Measurements from ENCODE around the gene PPP3CA.
A peak's percentile ranks its signal among the peaks of the same experiment; 100 is the strongest.

The PPP3CA gene

GRCh38 chr4:101347267-101347556 is at the start of gene PPP3CA:
Gene PPP3CA, minus strand, starts transcription at chr4:101347526.
- peak in 1 of 42 donors; percentile 85 for DNase-seq
- intact Hi-C loops (cut with DNase I) = loop anchor here (5.0 to 10.0 kb wide), 2 partner anchors 155 to 182 kb away; no protein-coding TSS in a partner anchor

- intact Hi-C loops (cut with DNase I) = no loop called here
- peak in 2 of 42 donors; percentile 13 to 59 for DNase-seq
Observed at GRCh38 chr4:101393256-101393655, 45.9 kb upstream of the PPP3CA start.

GRCh38 chr4:101370663-101371210 is 23.4 kb upstream of the PPP3CA start:
- intact Hi-C loops (cut with DNase I) = no loop called here
- no peak for DNase-seq

GRCh38 chr4:101367201-101367600 is 19.9 kb upstream of the PPP3CA start:
- no peak for DNase-seq
- intact Hi-C loops (cut with DNase I) = no loop called here

DNA sequence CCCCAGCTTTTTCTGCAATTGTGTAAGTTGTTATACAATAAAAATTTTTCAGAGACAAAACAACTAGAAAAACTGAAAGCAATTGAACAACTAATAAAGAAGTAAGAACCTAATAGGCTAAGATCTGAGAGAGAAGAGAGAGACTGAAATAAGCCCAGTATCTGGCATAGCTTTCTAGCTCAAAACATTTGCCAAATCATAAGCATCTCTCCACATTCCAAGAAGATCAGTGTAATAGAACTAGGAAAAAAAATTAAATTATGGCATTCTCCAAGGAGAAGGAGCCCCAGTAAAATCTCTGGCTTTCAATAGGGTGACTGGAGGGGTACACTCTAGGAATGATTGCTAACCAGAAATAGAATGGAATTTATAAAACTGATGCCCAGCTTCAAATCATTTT is 19.0 kb upstream of the PPP3CA start:
- DNase-seq = no peak
- intact Hi-C loops (cut with DNase I) = no loop called here

GRCh38 chr4:101357751-101358150 is 10.4 kb upstream of the PPP3CA start:
- intact Hi-C loops (cut with DNase I) = no loop called here

GRCh38 chr4:101356928-101357327 is 9.6 kb upstream of the PPP3CA start:
- intact Hi-C loops (cut with DNase I) = no loop called here
- DNase-seq = no peak

More at GRCh38 chr4:101357751-101358150, 10.4 kb upstream of the PPP3CA start:
- DNase-seq = no peak

DNA sequence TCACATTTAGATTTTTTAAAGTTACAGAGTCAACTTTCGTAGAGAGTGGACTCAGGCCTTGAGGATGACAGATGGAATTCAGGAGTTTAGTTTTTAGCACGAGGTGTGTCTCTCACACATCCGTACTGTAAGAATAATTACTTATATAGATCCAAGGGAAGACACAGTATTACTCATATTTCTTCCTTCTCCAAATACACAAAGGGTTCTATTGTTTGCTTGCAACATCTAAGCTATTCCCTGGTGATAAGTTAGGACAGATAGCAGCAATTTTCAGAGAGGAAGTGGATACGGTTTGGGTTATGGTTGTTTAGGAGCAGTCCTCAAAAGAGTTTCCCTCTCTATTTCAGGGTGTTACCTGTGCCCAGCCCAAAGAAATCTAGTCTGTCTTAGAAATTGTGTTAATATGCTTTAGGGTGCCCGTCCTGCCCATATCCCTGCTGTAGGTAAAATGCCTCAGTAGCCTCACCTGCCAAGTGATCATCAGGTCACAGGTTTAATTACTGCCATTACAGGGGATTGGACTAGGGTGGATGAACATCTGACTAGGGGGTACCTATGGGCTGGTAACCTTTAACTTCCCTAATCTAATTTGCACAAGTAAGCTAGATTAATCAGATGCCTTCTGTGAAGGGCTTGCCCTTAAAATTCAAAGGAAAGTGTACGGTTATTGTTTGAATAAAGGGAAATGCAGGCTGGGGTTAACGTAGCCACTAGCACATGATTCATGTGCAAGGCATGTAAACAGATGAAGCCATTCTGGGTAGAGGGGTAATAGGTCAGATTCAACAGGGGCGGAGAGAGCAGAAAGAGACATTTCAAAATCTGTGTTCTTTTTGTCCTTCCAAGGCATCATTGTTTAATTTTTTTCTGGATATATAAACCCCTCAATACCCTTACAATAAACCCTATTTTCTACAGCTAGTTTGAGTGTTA is 8.7 kb upstream of the PPP3CA start:
- DNase-seq = no peak
- intact Hi-C loops (cut with DNase I) = no loop called here

DNA sequence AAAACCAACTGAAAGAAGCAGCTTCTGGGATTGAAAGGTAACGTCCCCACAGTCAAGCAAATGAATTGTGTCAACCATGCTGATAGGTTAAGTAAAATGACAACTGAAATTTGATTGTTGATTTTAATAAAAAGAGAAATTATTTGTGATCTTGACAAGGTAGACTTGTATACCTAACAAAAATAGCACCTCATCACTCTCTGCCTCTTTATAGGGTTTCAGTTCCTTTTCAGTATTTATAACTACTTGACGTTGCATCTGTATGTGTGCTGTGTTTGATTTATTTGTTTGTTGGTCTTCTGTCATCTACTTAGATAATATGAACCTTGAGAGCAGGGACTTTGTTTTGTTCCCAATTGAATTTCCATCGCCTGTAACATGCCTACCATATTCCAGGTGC is 7.9 kb upstream of the PPP3CA start:
- DNase-seq = no peak
- intact Hi-C loops (cut with DNase I) = no loop called here

GRCh38 chr4:101349801-101350064 is 2.4 kb upstream of the PPP3CA start:
- intact Hi-C loops (cut with DNase I) = loop anchor here (5.0 to 10.0 kb wide), 2 partner anchors 157 to 185 kb away; no protein-coding TSS in a partner anchor

DNA sequence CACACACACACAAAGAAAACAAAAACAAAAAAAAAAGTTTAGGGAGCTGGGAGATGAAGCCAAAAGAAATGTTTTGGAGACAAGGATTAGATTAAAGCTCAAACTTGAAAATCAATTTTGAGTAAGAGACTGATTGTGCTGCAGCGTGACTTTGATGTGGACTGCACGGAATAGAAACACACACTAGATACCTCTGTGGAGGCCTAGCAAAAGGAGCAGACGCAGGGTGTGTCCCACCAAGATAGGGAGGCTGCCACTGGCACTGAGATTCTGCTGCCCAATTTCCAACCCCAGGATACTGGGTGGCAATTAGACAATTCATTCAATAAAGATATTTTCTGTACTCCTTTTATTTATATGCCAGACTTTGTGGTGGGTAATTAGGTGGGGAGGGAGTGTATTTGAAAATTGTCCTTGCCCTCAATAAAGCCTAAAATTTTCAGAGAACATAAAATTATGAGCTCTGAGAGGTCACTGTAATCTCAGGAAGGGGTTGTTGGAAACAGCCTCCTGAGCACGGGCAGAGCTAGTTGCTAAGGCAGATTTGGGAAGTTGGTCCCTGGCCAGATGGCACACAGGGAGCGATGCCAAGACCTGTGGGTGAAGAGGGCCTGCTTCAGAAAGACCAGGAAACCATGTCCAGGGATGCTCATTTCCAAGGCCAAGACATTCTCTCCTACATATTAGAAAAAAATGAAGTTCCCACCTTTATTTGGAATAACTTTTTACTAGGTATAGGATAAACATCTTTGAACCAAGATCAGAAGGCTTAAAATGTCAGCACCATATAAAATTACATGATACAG is 1.9 kb upstream of the PPP3CA start:
- intact Hi-C loops (cut with DNase I) = loop anchor here (5.0 to 10.0 kb wide), 2 partner anchors 157 to 184 kb away; no protein-coding TSS in a partner anchor
- peak in 36 of 42 donors; percentile 8 to 68 (median 36) for DNase-seq

More at GRCh38 chr4:101349801-101350064, 2.4 kb upstream of the PPP3CA start:
- no peak for DNase-seq

GRCh38 chr4:101348367-101348827 is 1.1 kb upstream of the PPP3CA start:
- intact Hi-C loops (cut with DNase I) = loop anchor here (5.0 to 10.0 kb wide), 2 partner anchors 156 to 184 kb away; no protein-coding TSS in a partner anchor
- DNase-seq = peak in 8 of 42 donors; percentile 4 to 71 (median 52)

DNA sequence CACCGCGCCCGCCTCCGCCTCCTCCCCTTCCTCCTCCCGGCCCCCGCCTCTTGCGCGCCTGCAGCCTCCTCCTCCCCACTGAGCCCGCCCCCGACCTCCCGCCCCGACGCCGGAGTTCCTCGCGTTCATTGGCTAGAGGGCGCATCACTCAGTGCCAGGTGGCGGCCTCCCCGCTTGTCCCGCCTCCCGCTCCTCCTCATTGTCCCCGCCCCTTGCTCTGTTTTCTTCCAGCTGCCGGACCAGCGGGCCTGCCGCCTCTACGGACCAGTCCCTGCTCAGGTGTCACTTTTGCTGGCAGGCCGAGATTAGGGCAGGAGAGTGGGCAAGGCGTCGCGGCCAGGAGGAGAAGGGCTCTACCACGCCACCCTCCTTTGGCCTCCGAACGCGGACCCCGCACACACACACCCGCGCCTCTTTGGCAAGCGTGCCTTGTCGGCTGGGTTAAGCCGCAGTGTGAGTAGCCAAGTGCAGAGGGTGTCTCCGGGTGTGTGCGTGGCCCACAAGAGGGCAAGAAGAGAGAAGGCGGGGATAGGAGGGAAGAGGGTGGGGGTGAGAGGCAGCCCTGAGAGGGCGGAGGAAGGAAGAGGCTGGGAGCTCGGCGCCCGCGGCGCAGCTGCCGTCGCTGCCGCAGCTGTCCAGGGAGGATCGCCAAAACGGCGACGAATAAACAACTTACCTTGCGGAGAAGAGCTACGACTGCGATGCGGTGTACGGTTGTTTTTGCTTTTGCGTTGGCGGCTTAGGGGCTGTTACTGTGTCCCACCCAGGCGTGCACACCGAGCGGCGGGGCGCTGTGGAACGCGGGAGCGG is 436 bp upstream of the PPP3CA start:
- intact Hi-C loops (cut with DNase I) = loop anchor here (5.0 to 10.0 kb wide), 2 partner anchors 155 to 183 kb away; no protein-coding TSS in a partner anchor
- peak; percentile 98 to 100 (median 100) for DNase-seq

DNA sequence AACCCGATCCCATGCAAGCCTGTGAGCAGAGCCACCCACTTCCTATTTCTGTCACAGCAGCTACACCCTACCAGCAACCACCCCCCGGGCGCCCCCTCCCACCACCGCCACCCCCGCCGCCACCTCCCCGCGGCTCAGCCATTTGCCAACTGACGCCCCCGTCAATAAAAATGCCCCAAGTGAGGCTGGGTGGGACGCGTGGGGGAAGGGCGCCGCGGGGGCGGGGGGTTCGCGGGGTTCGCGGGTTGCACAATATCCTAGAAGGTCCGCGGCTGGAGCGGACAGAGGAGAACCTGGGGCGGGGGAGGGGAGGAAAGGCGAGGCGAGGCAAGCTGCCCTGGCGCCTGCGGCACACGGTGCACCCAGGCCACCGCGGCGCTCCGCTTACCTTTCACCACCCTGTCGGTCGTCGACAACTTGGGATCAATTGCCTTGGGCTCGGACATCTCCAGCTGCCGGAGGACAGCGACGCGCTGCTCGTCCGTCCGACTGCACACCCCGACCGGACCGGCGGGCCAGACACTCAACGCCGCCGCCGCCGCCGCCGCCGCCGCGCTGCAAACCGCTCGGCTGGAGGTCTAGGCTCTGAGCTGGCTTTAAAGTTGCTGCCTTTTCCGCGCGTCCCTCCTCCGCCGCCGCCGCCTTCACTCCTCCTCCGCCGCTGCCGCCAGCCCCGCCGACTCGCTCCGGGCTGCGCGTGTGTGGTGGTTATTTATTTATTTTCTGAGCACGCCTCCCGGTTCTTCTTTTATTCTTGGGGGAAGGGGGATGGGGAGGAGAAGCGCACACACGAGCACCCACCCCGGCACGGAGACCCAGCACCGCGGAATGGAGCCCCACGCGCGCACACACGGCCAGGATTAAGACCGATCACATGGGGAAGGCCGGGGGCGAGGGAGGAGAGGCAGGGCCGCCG is 717 bp downstream of the PPP3CA start:
- intact Hi-C loops (cut with DNase I) = loop anchor here (5.0 to 10.0 kb wide), 2 partner anchors 154 to 182 kb away; no protein-coding TSS in a partner anchor
- peak in 40 of 42 donors; percentile 17 to 86 (median 66) for DNase-seq

GRCh38 chr4:101345596-101346350 is 1.6 kb downstream of the PPP3CA start:
- intact Hi-C loops (cut with DNase I) = loop anchor here (5.0 to 10.0 kb wide), 2 partner anchors 153 to 181 kb away; no protein-coding TSS in a partner anchor
- DNase-seq = peak; percentile 16 to 80 (median 58)

DNA sequence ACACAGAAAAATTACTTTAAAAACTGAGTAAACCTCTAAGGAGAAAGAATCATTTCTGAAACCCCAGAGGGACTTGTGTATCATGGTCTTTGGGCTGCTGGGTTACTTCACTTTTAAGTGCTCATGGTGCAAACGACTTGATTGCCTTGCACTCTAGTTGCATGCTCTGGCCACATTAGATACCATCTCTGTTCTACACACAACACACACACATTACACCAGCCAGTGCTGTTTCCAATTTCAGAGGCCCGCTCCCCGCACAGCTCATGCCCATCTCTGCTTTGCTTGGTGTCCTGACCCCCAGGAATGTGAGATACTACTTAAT is 2.1 kb downstream of the PPP3CA start:
- intact Hi-C loops (cut with DNase I) = loop anchor here (5.0 to 10.0 kb wide), 2 partner anchors 153 to 180 kb away; no protein-coding TSS in a partner anchor
- DNase-seq = peak in 15 of 42 donors; percentile 17 to 66 (median 35)

DNA sequence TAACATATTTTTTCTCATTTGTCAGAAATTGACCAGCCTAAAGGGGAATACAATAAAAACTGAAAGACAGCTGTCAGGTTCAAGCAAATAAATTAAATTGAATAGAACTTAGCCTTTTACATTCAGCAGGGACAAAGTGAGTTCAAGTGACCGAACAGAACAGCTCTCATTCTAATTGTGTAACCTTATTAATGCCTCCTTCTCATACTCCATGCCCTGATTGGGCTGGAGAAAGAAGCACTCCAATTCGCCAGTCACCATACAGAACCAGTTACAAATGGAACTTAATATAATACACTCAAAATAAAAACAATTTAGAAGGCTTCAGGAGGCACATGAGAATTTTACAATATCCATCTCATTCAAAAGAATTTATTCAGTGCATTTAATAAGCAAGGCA is 8.0 kb downstream of the PPP3CA start:
- no peak for DNase-seq
- intact Hi-C loops (cut with DNase I) = no loop called here

Data from head of caudate nucleus (tissue), 42 donors.